GM12892 (cell line): ENCODE measurements around the gene ELL.

ENCODE experiments used
- POLR2A ChIP-seq: IDR thresholded peaks from 2 replicates; pipeline ENCODE4 v1.6.1; 2011; ENCODE audit warnings: low read depth, low read length, control low read depth
- POLR2AphosphoS5 ChIP-seq: IDR thresholded peaks from 2 replicates; pipeline ENCODE4 v1.6.1; 2011; ENCODE audit warnings: low read depth, low read length, control low read depth

GRCh38 chr19:18396471-18397241, 125.2 kb downstream of the ELL start:
- TF ChIP-seq POLR2A, result no peak
- no peak for TF ChIP-seq POLR2AphosphoS5
